ENCODE results near the gene ITSN1.
"Not testable (repeated sequence)": the region's sequence is repeated elsewhere in the genome, so short reads cannot be mapped to it uniquely, and the experiment has no call there.

The ITSN1 gene

DNA sequence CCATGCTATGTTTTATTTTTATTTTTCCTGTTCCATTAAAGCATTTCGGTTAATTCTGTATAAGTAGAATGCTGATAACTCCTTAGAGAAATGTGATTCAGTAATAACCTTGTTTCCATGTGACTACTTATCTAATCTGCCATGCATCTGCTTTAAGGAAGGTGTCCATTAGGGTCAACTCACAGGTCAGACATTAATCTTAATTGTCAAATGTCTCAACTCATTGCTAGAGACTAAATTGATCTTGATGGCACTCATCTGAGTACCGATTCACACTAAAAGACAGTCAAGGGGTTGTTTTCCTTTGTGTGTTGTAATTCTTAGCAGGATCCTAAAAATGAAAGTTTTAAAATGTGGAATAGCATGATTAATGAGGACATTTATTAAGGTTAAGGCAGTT lies 41.8 kb downstream of the ITSN1 start:
- FAIRE-seq, result peak; percentile 62

DNA sequence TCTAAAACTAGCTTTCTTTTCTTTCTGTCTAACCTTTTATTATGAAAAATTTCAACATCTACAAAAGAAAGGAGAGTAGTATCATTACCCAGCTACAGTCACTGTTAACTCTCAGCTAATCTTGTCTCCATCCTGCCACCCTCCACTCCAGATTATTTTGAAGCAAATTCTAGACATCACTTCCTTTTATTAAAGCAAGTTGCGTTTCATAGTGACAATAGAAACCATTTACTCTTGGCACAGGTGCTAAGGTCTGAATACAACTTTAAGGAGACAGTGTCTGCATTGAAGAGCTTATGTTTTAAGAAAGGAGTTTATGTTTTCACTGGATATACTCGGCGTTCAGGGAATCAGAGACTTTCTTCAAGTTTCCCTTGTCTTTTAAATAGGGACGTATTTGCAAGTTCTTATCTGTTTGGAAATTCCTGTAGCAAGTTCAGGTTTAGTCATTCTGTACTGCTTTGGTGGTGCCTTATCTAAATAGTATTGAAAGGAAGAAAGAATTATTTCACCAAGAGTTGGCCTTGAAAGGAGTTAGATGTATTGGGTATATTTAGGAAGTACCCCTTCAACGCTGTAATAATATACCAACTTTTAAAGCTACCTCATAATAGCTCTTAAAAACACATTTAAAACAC lies 42.7 kb downstream of the ITSN1 start:
- no peak for FAIRE-seq

DNA sequence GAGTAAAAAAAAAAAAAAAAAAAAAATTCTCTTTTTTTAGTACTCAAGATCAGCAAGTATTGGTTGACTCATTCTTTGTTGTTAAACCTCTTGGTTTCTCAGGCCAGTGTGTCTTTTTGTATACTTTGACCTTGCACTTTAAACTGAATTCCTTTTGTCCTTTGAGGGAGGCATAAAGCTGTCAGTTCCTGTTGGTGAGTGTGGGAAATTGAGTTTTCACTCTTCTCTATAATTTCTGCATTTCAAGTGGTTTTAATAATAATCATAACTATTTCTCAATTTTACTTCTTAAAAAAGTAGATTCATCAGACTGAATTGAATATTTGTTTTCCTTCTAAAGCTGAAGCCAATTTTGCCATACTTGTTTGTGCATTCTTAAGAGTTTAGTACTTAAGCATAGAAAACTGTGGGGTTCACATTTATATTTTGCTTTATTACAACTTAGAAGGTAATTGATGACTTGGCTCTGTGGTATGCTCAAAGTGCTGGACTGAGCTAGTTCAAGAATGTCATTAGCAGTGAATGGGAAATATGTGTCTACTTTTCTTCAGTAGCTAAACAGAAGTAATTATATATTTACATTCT lies 43.4 kb downstream of the ITSN1 start:
- FAIRE-seq, result peak; percentile 68

DNA sequence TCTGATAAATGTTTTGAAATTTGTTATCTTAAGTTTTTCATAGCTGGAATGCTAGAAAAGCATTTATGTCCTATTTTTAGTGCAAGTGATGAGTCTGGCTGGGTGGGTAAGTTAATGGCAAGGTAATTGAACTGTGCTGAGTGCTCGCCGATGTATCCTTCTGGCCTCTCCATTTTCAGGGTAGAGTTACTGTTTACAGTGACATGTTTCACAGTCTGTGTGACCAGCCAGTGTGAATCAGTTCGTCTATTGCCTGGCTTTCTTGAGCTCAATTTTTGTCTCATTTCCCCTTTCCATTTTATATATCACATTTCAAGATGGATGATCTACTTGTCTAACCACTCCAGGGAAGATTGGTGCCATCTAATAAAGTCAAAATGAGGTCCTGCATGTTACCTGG lies 44.1 kb downstream of the ITSN1 start:
- peak; percentile 78 for FAIRE-seq

DNA sequence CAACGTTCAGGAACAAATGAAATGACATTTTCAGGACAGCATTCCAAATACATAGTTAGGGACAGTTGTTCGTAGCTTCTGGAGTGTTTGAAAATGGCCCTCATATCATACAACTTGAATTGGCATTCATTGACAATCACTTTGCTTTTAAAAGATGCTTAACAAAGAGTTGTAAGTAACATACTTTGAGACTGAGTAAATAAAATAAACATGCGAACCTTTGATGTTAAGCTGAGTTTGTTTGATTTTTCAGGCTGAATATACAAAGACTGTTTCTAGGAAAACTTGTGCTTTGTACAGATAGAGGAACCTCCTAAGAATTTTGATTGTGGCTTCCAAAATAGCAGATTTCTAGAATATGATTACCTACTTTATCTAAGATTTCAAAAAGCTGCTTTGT lies 45.3 kb downstream of the ITSN1 start:
- FAIRE-seq, result no peak

DNA sequence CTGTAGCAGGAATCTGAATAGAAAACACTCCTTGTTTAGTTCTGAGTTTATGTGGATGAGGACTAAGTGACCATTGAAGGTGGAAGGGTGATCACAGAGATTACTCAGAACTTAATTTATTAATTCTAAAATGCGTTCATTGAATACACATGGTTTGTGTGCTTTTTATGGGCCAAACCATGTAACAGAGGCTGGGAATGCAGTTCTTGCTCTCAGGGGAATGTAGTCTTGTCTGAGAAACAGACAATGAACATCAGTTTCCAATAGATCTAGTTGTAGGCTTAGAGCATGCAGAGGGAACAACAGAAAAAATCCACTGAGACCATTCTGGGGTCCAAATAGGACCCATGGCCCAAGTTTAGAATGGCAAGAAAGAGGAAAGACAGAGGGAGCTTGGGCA lies 46.1 kb downstream of the ITSN1 start:
- FAIRE-seq, result no peak

DNA sequence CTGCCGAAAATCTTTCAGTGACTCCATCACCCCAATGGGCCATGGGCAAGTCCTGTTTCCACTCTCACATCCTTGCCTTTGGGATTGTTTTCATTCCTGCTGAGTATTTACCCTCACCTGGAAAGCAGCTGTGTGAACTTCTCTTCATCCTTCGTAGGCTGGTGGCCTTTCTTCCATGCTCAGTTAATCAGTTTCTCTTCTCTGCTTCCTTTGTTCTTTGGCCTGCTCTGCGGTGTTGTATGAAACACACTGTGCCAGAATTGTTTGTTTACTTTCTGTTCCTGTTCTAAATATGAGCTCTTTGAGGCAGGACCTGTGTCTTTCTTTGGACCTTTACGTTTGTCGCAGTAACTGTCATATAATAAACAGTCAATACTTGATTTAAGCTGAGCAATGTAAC lies 48.6 kb downstream of the ITSN1 start:
- no peak for FAIRE-seq

DNA sequence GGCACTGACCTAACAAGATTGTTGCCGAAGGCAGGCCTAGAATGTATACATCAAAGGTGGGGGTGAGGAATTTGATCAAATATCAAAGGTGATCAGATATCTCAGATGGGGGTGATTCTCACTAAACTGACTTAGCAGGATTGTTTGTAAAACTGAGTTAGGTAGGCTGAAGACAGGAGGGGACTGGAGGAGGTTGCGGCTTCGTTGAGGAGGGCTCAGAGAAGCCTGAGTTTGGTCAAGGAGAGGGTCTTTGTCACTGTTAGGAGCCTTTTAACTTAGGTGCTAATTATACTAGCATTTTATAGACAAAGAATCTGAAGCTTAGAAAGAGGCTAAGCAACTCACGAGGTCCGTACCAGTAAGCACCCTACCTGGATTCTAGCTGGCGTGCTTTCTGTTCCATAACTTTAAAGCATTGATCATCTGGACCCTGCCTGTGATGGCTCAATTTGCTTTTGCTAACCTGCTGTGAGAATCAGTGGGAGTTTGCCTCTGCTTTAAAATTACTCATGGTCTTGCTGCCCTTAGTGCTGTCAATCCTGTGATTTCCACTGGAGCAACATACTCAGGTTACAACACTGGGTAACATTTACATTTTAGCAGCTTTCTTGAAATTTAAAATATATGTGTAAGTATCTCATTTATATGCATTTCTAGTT lies 49.8 kb downstream of the ITSN1 start:
- no peak for FAIRE-seq

DNA sequence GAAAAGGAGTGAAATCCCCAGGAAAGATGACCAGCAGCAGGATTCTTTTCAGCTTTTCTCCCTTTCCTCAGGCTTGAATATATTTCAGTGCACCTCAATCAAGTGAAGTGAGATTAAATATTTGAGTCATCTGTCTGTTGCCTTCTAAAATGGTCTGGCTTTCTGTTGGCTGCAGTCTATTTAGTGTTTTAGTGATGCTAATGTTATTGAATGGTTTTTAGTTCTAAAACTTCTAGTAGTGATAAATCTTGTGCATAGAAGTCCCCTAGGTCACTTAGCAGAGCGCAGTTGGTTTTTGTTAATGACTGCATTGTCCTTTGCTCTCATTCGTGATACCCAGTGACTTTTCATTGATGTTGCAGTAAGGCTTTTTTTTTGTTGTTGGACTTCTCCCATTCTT lies 53.5 kb downstream of the ITSN1 start:
- peak; percentile 24 for FAIRE-seq

DNA sequence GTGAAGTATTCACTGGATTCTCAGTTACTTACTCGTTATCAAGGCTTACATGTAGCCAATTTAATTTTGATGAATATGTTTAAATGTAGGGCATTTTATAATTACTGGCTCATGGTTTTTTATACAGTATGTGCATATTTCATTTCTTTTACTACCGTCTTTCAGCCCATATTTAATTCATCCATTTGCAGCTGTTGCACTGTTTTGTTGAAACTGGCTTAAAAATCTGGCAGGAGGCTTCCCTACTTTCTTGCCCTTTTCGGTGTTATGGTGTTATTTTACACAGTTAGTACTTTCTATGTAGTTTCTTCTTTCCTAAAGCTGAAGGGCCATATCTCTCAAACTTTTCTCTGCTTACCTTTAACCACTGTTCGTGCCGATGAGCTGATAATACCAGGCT lies 54.2 kb downstream of the ITSN1 start:
- no peak for FAIRE-seq

DNA sequence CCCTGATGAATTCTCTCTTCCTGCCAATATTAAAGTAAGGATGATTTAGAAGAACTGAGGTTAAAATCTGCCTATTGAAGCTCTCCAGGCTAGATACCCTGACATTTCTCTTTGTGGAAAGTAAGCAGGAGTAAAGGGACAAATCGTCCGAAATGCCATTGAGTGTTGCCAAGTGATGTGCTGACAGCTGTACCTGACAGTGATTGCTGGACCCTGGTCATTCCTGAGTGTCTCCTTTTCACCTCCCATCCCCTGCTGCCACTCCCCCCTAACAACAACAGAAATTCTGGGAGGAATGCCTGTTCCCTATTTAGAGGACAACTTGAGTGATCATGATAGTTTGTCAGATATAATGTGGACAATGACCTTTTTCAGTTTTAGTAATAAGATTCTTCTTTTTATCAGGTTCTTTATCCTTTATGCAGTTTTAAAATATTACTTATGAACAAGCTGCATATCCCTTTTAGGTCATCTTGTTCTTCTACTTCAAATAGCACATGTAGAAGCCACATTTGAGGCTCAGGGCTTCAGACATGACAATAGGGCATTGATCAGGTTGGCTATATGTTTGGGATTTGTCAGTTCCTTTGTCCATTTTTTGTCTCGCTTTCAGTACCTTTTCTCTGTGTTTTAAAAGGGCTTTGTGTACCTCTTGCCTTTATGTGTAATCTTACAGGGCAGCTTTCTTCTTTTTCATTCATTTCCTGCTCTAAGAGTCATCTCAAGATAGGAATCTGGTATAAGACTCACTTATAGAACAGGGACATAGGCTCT lies 56.0 kb downstream of the ITSN1 start:
- FAIRE-seq, result no peak

DNA sequence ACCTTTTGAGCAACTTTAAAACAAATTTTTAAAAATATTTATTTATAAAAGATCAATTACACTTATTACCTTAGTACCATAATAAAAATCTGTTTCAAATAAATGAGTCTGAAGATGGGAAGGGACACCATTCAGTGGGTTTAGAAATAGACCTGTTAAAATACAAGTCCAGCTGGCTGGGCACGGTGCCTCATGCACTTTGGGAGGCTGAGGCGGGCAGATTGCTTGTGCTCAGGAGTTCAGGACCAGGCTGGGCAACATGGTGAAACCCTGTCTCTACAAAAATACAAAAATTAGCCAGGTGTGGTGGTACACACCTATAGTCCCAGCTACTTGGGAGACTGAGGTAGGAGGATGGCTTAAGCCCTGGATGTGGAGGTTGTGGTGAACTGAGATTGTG lies 57.0 kb downstream of the ITSN1 start:
- FAIRE-seq, result no peak

DNA sequence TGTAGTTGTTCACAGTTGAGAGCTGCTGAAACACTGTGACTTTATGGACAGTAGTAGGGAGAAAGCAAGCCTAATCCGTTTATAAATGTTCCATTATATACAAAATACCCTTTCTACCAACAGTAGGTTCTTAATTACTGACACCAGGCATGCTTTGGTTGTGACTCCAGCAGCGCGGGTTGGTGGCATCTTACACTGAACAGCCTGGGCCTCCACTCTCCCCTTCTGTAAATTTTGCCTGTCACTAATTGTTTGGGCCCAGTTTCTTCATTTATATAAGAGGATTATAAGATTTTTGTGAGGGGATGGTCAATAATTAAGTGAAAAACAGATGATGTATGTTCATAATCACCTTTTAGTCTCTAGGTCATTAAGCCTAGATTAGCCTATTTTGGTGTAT lies 58.2 kb downstream of the ITSN1 start:
- no peak for FAIRE-seq

DNA sequence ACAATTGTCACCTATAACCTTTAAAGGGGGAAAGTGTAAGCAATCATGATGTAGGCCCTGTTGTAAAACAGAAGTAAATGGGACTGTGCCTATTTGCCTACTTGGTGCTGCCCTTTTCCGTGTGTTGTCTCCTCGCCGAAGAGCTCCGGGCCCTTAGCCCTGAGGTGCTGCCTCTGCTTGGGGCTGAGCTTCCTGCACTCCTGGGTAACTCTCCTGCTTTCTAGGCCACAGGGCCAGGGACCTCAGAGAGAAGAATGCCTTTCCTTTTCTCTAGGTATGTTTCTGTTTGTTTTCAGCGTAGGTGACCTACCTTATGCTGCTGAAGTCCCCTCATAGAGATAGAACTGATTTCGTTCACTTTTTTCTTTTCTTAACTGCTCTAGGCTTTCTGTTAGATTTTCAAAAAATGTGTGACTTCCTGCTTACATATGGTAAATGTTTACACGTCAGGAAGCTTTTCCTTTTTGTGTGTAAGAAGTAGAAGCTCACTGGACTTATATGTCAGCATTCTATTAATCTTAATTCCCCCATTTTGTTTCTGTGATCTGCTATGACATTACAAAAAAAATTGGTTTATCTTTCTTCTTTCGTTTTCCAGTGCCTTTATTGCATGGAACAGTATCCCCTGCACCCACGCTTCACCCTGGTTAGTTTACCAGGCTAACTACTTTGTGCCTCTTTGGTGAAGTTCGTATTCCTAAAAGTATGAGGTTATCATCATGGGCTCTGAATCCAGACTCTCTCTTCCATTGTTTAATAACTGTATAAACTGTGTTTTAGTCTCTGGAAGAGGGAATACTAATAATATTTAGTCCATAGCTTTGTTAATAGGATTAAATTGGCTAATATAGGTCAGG lies 61.7 kb downstream of the ITSN1 start:
- no peak for FAIRE-seq

DNA sequence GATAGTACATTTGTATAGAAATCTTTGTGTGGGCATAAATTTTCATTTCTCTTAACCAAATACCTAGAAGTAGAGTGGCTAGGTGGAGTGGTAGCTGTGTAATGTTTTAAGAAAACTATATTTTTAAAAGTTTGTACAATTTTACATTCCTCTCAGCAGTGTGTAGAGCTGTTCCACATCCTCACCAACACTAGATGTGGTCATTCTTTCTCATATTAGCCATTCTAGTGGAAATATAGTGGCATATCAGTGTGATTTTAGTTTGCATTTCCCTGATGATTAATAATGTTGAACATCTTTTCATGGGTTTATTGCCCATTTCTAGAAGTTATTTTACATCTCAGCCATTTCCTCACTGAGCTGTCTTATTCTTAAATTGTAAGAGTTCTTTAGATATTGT lies 65.5 kb downstream of the ITSN1 start:
- FAIRE-seq, result no peak

DNA sequence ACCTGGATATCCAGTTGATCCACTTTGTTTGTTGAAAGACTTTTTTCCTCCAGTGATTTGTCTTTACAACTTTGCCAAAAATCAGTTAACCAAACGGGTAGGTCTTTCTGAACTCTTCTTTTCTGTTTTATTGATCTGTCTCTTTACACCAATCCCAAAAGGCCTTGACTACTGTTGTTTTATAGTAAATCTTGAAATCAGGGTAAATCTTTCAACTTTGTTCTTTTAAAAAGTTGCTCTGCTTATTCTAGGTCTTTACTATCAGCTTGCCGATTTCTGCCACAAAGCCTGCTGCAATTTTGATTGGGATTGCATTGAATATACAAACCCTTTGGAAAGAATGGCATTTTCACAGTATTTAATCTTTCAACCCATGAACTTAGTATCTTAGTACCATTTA lies 66.6 kb downstream of the ITSN1 start:
- no peak for FAIRE-seq

DNA sequence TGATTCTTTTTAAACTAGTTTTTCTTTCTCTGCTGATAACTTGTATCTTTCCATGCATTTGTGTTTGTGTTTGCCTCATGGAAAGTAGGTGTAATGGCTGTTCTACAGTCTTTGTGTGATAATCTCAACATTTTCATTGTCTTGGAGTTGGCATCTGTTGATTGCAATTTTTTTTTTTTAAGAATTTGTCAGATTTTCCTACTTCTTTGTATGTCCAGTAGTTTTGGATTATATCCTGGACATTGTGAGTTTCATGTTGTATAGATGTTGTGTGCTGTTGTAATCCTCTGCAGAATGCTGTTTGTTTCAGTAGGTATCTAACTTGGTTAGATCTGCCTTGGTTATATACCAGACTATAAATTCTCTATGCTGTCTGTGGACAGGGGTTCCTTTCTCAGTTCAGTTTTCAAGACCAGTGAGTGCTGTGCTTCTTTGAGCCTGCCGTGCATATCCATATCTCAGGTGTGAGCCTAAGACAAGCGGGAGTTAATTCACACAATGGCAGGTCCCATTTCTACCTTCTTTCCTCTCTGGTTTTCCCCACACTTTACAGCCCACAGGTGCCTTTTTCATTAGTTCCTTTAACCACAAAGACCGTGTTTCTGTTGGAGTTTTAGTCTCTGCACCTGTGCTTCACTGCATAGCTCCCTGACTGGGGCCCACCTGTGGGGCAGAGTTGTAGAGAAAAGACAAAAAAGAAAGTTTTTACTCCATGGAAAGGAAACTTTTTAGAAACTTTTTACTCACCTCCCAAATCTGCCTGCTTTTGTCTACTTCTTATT lies 69.9 kb downstream of the ITSN1 start:
- FAIRE-seq, result no peak

DNA sequence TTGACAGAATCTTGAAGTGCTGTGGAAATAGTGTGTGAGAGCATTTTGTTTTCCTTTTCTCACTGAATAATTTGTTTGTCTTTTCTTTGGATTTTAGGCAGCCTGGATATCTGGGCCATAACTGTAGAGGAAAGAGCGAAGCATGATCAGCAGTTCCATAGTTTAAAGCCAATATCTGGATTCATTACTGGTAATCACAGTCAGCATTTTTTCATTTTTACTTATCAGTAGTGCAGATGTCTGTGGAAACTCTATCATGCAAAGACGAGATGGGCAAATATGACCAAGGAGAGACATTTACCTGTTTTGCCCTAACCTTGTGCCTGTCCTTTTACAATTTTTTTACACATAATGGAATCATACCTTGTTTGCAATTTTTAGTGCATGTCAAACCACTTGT lies 78.8 kb downstream of the ITSN1 start:
- no peak for FAIRE-seq

DNA sequence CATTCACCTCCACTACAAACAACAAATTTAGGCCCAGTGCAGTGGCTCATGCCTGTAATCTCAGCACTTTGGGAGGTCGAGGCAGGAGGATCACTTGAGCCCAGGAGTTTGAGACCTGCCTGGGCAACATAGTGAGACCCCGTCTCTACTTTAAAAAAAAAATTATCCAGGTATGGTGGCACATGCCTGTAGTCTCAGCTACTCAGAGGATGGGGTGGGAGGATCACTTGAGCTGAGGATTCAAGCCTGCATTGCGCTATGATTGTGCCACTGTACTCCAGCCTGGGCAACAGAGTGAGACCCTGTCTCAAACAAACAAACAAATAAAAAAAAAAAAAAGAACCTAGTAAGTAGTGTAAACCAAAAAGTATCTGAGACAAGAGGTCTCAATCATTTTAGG lies 86.8 kb downstream of the ITSN1 start:
- FAIRE-seq, result not testable (repeated sequence)

DNA sequence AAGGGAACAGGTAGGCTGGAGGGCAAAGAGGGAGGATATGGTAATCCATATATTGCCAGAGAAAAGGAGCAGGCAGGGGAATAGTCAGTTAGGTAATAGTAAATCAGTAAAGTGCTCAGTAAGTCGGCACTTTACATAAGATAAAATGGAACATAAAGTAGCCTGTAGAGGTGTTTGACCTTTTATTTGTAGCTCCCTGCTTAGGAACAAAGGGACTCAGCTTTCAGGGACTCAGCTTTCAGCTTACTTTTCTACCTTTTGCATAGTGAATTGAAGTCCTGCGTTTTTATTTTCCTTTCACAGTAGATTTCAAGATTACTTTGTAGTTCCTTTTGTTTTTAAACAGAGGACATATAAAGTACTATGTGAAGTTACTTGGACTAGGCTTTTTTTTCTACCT lies 87.3 kb downstream of the ITSN1 start:
- FAIRE-seq, result no peak

DNA sequence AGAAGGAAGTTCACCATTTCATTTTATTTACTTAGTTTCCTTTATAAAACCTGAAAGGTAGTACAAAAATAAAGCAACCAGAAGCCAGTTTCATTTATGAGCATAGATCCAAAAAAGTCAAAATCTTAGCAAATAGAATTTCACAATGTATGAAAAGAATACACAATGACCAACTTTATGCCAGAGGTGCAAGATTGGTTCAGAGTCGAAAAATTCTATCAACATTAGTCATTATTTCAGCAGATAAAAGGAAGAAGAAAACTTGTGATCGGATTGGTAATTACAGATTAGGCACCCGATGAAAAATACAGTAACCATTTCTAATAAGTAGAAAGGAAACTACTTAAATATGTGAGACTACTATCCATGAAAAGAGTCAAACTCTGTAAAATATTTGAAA lies 89.1 kb downstream of the ITSN1 start:
- FAIRE-seq, result no peak

DNA sequence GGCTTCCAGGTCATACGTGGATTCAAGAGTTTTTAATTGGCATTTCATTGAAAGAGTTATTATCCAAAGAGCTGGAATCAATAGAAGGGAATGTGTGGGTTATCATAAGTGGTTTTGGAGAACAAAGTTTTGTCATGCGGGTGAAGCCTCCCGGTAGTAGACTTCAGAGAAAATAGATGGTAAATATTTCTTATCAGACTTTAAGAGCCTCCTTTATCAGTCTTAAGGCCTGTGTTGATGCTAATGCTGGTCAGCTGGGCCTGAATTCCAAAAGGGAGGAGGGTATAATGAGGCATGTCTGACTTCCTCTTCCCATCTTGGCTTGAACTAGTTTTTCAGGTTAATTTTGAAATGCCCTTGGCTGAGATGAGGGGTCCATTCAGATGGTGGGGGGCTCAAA lies 89.7 kb downstream of the ITSN1 start:
- no peak for FAIRE-seq

Data from islet of Langerhans (tissue), 1 donor.